Measurements from ENCODE around the gene PCBP4.

DNA sequence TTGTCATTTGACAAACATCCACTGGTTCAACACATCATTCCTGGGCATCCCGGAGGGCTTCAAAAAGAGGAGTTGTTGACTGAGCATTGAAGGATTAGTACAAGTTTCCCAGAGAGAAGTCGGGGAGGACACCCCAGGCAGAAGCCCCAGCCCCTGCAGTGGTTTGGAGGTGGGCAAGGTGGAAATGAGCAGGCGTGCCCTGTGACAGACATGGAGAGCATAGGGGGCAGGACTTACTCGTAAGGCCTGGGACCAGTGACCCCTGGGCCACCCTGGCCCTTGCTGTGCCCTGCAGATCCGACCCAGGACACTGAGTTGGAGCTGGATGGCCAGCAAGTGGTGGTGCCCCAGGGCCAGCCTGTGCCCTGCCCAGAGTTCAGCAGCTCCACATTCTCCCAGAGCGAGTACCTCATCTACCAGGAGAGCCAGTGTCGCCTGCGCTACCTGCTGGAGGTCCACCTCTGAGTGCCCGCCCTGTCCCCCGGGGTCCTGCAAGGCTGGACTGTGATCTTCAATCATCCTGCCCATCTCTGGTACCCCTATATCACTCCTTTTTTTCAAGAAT lies 19.2 kb downstream of the PCBP4 start:
- TF ChIP-seq POLR2A (IDR thresholded peaks at IDR 0.05) (no peak), EP300 (IDR thresholded peaks at IDR 0.05) (no peak)
- TF ChIP-seq, protein P1, sequence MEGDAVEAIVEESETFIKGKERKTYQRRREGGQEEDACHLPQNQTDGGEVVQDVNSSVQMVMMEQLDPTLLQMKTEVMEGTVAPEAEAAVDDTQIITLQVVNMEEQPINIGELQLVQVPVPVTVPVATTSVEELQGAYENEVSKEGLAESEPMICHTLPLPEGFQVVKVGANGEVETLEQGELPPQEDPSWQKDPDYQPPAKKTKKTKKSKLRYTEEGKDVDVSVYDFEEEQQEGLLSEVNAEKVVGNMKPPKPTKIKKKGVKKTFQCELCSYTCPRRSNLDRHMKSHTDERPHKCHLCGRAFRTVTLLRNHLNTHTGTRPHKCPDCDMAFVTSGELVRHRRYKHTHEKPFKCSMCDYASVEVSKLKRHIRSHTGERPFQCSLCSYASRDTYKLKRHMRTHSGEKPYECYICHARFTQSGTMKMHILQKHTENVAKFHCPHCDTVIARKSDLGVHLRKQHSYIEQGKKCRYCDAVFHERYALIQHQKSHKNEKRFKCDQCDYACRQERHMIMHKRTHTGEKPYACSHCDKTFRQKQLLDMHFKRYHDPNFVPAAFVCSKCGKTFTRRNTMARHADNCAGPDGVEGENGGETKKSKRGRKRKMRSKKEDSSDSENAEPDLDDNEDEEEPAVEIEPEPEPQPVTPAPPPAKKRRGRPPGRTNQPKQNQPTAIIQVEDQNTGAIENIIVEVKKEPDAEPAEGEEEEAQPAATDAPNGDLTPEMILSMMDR (IDR thresholded peaks at IDR 0.05), result no peak
